H1 (cell line): Measurements from ENCODE around the gene FBXL17. TPM values are rescaled to one million over a fixed set of nuclear protein-coding genes. Genes with fewer than 3 reads are reported as not detected.

ENCODE experiments used
- CHD2 ChIP-seq: IDR thresholded peaks from 2 replicates; pipeline ENCODE4 v1.6.1; 2012; ENCODE audit warnings: low read length, improper control_type of control experiment
- EZH2 ChIP-seq: fragments of 200-600 bp; sonication (generic); IDR thresholded peaks from 2 replicates; pipeline ENCODE4 v1.7.1; 2012; ENCODE audit warnings: low read depth, mild to moderate bottlenecking, moderate library complexity, low read length, inconsistent platforms; ENCODE audit not compliant: severe bottlenecking
- HDAC6 ChIP-seq: IDR thresholded peaks from one replicate; pipeline ENCODE4 v1.7.1; 2012; ENCODE audit warnings: low read depth, mild to moderate bottlenecking, inconsistent platforms, low read length, moderate library complexity
- PHF8 ChIP-seq: fragments of 200-600 bp; sonication (generic); conservative IDR thresholded peaks from 2 replicates; pipeline ENCODE4 v1.7.1; 2012; ENCODE audit warnings: low read depth, mild to moderate bottlenecking, inconsistent platforms, low read length, moderate library complexity
- SIN3A ChIP-seq, 2 experiments: IDR thresholded peaks in 1 of 2; conservative IDR thresholded peaks in 1 of 2; 2 replicates each; pipeline ENCODE4 v1.6.1; 2011 to 2012; ENCODE audit warnings: low read length in 2 of 2, improper control_type of control experiment in 1 of 2, low read depth in 1 of 2, mild to moderate bottlenecking in 1 of 2
- polyA plus RNA-seq, 7 experiments: library from polyadenylated mRNA; depleted of rRNA in 3 of 7; stranded (reverse) in 5 of 7; unstranded in 2 of 7; fragments of >200 nt in 5 of 7; fragments of 200-250 nt in 2 of 7; gene quantifications; 1 replicate in 5 of 7; 2 replicates in 1 of 7; 4 replicates in 1 of 7; pipeline versions ENCODE4 v1.2.1 to v1.2.3, GENCODE V29; 2011 to 2013; ENCODE audit warnings: missing spikeins in 2 of 7, mixed read lengths in 2 of 7
- total RNA-seq: library from RNA; stranded (reverse); fragmentation: NEBNext Ultra II Directional; extraction: Animal tissue kit (Norgen Biotek cat#: 25700); gene quantifications from 2 replicates; pipeline ENCODE4 v1.2.1, GENCODE V29; 2021

Gene FBXL17
- total and polyA plus RNA-seq, 2 of the 8 experiments (the other 6 are each of a cell fraction or from before 2014, with no cell fraction given), result 0.35 to 4.3 TPM

DNA sequence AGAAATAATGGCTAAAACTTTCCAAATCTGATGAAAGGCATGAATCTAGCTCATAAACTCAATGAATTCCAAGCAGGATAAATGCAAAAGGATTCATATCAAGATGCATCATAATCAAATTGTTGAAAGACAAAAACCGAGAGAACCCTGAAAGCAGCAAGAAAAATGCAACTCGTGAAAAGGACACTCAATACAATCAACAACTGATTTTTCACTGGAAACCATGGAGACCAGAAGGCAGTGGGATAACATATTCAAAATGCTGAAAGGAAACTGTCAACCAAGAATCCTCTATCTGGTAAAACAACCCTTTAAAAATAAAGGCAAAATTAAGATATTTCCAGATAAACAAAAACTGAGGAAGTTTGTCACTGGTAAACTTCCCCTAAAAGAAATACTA is 9.5 kb downstream of the FBXL17 start (continued):
- TF ChIP-seq EZH2 (no peak), PHF8 (no peak), HDAC6 (no peak), CHD2 (no peak), SIN3A (conservative IDR thresholded peaks at IDR 0.05 in 1 of 2, IDR thresholded peaks at IDR 0.05 in 1 of 2; ENCODE audit: low read depth in 1 of 2, low read length in 2 of 2) (no peak)
